GM12878 (cell line): ENCODE results near the gene TBC1D32. TPM values are rescaled to one million over a fixed set of nuclear protein-coding genes. Genes with fewer than 3 reads are reported as not detected.

Experiments
- ATAC-seq: fragments of 200-7000 bp; cut with Tn5 transposase; 3 replicates; pipeline ENCODE4 v1.9.1; 2020; ENCODE audit warnings: mild to moderate bottlenecking, moderate library complexity
- BruUV-seq: library from RNA; stranded (reverse); fragments of 400-500 nt; replicated peaks from 2 replicates; lab custom pipeline; 2021; lab: Mats Ljungman, UMichigan
- CTCF ChIA-PET: fragments of 300-600 bp; sonication (Branson Sonifier 250); formaldehyde crosslinking; extraction: SDS; loops from one replicate; lab custom pipeline; 2021; ENCODE audit warnings: inconsistent platforms; lab: Yijun Ruan, JAX
- POLR2A ChIA-PET: fragments of 350-600 bp; formaldehyde crosslinking; extraction: SDS; loops from one replicate; lab custom pipeline; 2021; ENCODE audit warnings: inconsistent platforms; lab: Charles Lee
- RAD21 ChIA-PET: fragments of 300-600 bp; sonication (Branson Sonifier 250); formaldehyde crosslinking; loops from one replicate; lab custom pipeline; 2023; ENCODE audit warnings: antibody characterized with exemption; ENCODE audit not compliant: unreplicated experiment; lab: Charles Lee
- SMC1A ChIA-PET: fragments of 300-600 bp; sonication (Branson Sonifier 250); formaldehyde crosslinking; loops from one replicate; lab custom pipeline; 2023; ENCODE audit not compliant: unreplicated experiment, uncharacterized antibody; lab: Charles Lee
- DNase-seq: peaks from one replicate; pipeline ENCODE4 v3.0.0-alpha.2; 2011; ENCODE audit warnings: low read depth, low spot score
- FAIRE-seq: peaks from 3 replicates; lab custom pipeline; 2011; peaks lifted over from hg19 to GRCh38; lab: Jason Lieb, UNC
- H2AFZ ChIP-seq: 2 replicates; pipeline ENCODE4 v1.6.0; 2011; ENCODE audit warnings: low read depth, low read length, control low read depth; ENCODE audit not compliant: control insufficient read depth
- H3K27ac ChIP-seq: 2 replicates; pipeline ENCODE4 v1.5.1; 2011; ENCODE audit warnings: control low read depth; ENCODE audit not compliant: control insufficient read depth, insufficient read depth
- H3K27me3 ChIP-seq, 2 experiments: replicated peaks in 1 of 2; 2 replicates each; pipeline versions ENCODE4 v1.6.0 to v1.6.1; 2011; ENCODE audit warnings: low read length in 1 of 2; ENCODE audit not compliant: control insufficient read depth in 2 of 2, insufficient read depth in 2 of 2
- H3K36me3 ChIP-seq, 2 experiments: 2 replicates each; pipeline ENCODE4 v1.5.1; 2011; ENCODE audit warnings: low read length in 1 of 2; ENCODE audit not compliant: control insufficient read depth in 2 of 2, insufficient read depth in 2 of 2
- H3K4me1 ChIP-seq: 2 replicates; pipeline ENCODE4 v1.6.1; 2011; ENCODE audit warnings: mild to moderate bottlenecking, low read length, moderate library complexity, mixed read lengths; ENCODE audit not compliant: control insufficient read depth, insufficient read depth
- H3K4me2 ChIP-seq: 2 replicates; pipeline ENCODE4 v1.6.0; 2011; ENCODE audit warnings: control low read depth; ENCODE audit not compliant: control insufficient read depth, insufficient read depth
- H3K4me3 ChIP-seq: fragments of 200-600 bp; sonication (generic); 2 replicates; pipeline ENCODE4 v1.5.1; 2016
- H3K79me2 ChIP-seq: 2 replicates; pipeline ENCODE4 v1.6.0; 2011; ENCODE audit warnings: low read length; ENCODE audit not compliant: control insufficient read depth, insufficient read depth
- H3K9ac ChIP-seq: 2 replicates; pipeline ENCODE4 v1.8.0; 2011; ENCODE audit warnings: low read length, control low read depth, mixed read lengths; ENCODE audit not compliant: control insufficient read depth, insufficient read depth
- H3K9me3 ChIP-seq: replicated peaks from 3 replicates; pipeline ENCODE4 v1.5.1; 2011; ENCODE audit warnings: mild to moderate bottlenecking, low read length; ENCODE audit not compliant: control insufficient read depth, insufficient read depth
- H4K20me1 ChIP-seq: 2 replicates; pipeline ENCODE4 v1.6.0; 2011; ENCODE audit not compliant: control insufficient read depth, insufficient read depth
- BCL11A ChIP-seq: IDR thresholded peaks from 2 replicates; pipeline ENCODE4 v1.6.1; 2011; ENCODE audit warnings: low read depth, low read length
- CBX5 ChIP-seq: sonication (generic); IDR thresholded peaks from 2 replicates; pipeline ENCODE4 v1.6.1; 2016; ENCODE audit warnings: low read depth, moderate library complexity, mild to moderate bottlenecking, inconsistent platforms
- ETV6 ChIP-seq, 2 experiments: fragments of 450-650 bp in 1 of 2; IDR thresholded peaks in 1 of 2; conservative IDR thresholded peaks in 1 of 2; 2 replicates each; pipeline ENCODE4 v1.6.1; 2014; ENCODE audit warnings: antibody characterized with exemption in 1 of 2, borderline replicate concordance in 1 of 2, low read depth in 1 of 2, mild to moderate bottlenecking in 1 of 2, moderate library complexity in 1 of 2
- KDM1A ChIP-seq: fragments of 200-600 bp; sonication (generic); IDR thresholded peaks from 2 replicates; pipeline ENCODE4 v1.6.1; 2016; ENCODE audit warnings: borderline replicate concordance
- PAX5 ChIP-seq: IDR thresholded peaks from 2 replicates; pipeline ENCODE4 v1.6.1; 2011; ENCODE audit warnings: low read depth, low read length, borderline replicate concordance
- RCOR1 ChIP-seq: conservative IDR thresholded peaks from 2 replicates; pipeline ENCODE4 v1.6.1; 2012; ENCODE audit warnings: low read depth, low read length, improper control_type of control experiment
- SMARCA5 ChIP-seq: fragments of 450-650 bp; IDR thresholded peaks from 2 replicates; pipeline ENCODE4 v1.6.1; 2017; ENCODE audit warnings: mild to moderate bottlenecking
- STAT3 ChIP-seq: IDR thresholded peaks from 2 replicates; pipeline ENCODE4 v1.6.1; 2011; ENCODE audit warnings: low read depth, low read length, improper control_type of control experiment
- ZNF274 ChIP-seq: IDR thresholded peaks from one replicate; pipeline ENCODE4 v1.8.0; 2011; ENCODE audit not compliant: insufficient read length, insufficient read depth
- WGBS: methylation state at CpG from one replicate; pipeline ENCODE4 v1.1.6; 2016; ENCODE audit warnings: low lambda C conversion rate; ENCODE audit not compliant: insufficient replicate concordance, insufficient coverage; ENCODE audit errors: missing lambda C conversion rate; 5-methylcytosine and 5-hydroxymethylcytosine counted together
- in situ Hi-C: fragments of 300-500 bp; cut with MboI; formaldehyde crosslinking; loops from 9 replicates; pipeline ENCODE4 v1.14.3; 2018; ENCODE audit warnings: mixed read lengths
- intact Hi-C: fragments of 100-400 bp; cut with micrococcal nuclease; formaldehyde crosslinking; loops from one replicate; pipeline ENCODE4 v1.14.2; 2022; ENCODE audit not compliant: unreplicated experiment
- polyA plus RNA-seq, 11 experiments: library from polyadenylated mRNA; depleted of rRNA in 4 of 11; unstranded in 6 of 11; stranded (reverse) in 5 of 11; fragments of >200 nt; fragmentation: Nextera tagmentation in 4 of 11; fragmentation: Illumina TruSeq in 1 of 11; extraction: Ambion mirVana in 4 of 11; extraction: Trizol in 1 of 11; gene quantifications; 1 replicate in 1 of 11; 2 replicates in 10 of 11; pipeline versions ENCODE4 v1.2.1 to v1.2.3, GENCODE V29; 2011 to 2016; ENCODE audit warnings: inconsistent platforms in 2 of 11, missing spikeins in 2 of 11, low read depth in 1 of 11
- total RNA-seq, 4 experiments: library from RNA; depleted of rRNA in 3 of 4; stranded (reverse); fragments of >200 nt in 3 of 4; fragmentation: Illumina TruSeq in 1 of 4; extraction: Trizol in 1 of 4; gene quantifications; 2 replicates each; pipeline versions ENCODE4 v1.2.1 to v1.2.3, GENCODE V29; 2013 to 2021
- TF ChIP-seq, protein P1 (sequence below): fragments of 450-650 bp; conservative IDR thresholded peaks from 2 replicates; pipeline ENCODE4 v1.6.1; 2017; ENCODE audit warnings: mild to moderate bottlenecking, moderate library complexity

Gene TBC1D32
- total and polyA plus RNA-seq, 10 of the 15 experiments (the other 5 are each of a cell fraction or from before 2014, with no cell fraction given) = 2.2 to 10.2 (median 4.1) TPM

DNA sequence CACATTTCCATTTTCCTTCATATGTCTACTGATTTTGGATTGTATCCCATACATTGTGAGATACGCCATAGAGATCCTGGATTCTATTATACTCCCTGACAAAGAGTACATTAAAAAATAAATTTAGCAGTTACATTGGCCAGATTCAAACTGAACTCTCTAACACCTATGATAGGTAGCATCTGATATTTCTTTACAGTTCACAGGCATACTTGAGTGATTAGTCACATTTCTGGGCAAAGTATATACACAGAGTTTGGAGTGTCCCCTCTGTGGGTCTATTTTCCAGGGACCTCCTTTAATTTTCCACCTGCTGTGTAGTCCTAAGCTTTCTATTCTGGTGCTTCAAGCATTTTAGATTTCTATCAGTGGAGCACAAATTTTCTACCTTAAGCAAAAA lies 96.4 kb downstream of the TBC1D32 start:
- H3K27me3 ChIP-seq = no peaks in the 10 kb centered on the region
- POLR2A ChIA-PET = no interaction called here
- no peaks in the 10 kb centered on the region for H3K79me2 ChIP-seq
- SMC1A ChIA-PET = no interaction called here
- DNase-seq = no peak
- 45% methylated on average over 1 of the region's 1 CpG for WGBS
- FAIRE-seq = no peak
- no peak overlapping the region for H3K4me3 ChIP-seq
- no peaks in the 10 kb centered on the region for H3K9me3 ChIP-seq
- H3K4me1 ChIP-seq = no peaks in the 10 kb centered on the region
- H3K36me3 ChIP-seq = peaks cover 0 to 3% of the 10 kb centered on the region in 2 experiments; a peak in 2 of 4 replicates
- H3K9ac ChIP-seq = no peak overlapping the region
- H3K4me2 ChIP-seq = no peak overlapping the region
- no peaks in the 10 kb centered on the region for H4K20me1 ChIP-seq
- TF ChIP-seq SMARCA5 (no peak), ETV6 (conservative IDR thresholded peaks at IDR 0.05 in 1 of 2, IDR thresholded peaks at IDR 0.05 in 1 of 2; ENCODE audit: borderline replicate concordance in 1 of 2, low read depth in 1 of 2) (no peak), PAX5 (no peak)
- TF ChIP-seq, protein P1, sequence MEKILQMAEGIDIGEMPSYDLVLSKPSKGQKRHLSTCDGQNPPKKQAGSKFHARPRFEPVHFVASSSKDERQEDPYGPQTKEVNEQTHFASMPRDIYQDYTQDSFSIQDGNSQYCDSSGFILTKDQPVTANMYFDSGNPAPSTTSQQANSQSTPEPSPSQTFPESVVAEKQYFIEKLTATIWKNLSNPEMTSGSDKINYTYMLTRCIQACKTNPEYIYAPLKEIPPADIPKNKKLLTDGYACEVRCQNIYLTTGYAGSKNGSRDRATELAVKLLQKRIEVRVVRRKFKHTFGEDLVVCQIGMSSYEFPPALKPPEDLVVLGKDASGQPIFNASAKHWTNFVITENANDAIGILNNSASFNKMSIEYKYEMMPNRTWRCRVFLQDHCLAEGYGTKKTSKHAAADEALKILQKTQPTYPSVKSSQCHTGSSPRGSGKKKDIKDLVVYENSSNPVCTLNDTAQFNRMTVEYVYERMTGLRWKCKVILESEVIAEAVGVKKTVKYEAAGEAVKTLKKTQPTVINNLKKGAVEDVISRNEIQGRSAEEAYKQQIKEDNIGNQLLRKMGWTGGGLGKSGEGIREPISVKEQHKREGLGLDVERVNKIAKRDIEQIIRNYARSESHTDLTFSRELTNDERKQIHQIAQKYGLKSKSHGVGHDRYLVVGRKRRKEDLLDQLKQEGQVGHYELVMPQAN = no peak
- H3K27ac ChIP-seq = no peak overlapping the region
- in situ Hi-C loops (no loop called here), intact Hi-C loops (loop anchor here (5.0 kb wide), 1 partner anchor 181 kb away; no protein-coding TSS in a partner anchor)
- no peak for ATAC-seq
- BruUV-seq = no TSS peak
- CTCF ChIA-PET = interaction anchor here (1.0 kb wide), 1 partner anchor 15 kb away, joined by 3 read pairs; no protein-coding TSS in a partner anchor
- RAD21 ChIA-PET = no interaction called here
- H2AFZ ChIP-seq = no peak overlapping the region

DNA sequence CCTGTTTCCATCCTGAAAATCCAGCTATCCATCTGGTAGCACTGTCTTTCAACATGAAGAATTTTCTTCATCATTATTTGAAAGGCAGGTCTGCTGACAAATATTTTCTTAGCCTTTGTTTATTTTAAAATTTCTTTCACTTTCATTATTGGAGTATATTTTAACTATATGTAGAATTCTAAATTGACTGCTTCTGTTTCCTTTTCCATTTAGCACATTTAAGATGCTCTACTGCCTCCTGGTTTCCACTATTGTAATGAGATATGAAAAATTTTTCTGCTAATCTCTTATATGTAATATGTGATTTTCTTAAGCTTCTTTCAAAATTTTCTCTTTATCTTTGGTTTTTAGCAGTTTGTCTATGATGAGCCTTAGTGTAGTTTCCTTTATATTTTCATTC lies 97.3 kb downstream of the TBC1D32 start:
- Histone ChIP-seq H3K4me2 (no peak overlapping the region), H2AFZ (no peak overlapping the region), H3K79me2 (no peaks in the 10 kb centered on the region), H3K27me3 (no peaks in the 10 kb centered on the region), H3K27ac (no peak overlapping the region), H3K9ac (no peak overlapping the region), H3K4me3 (no peak overlapping the region), H4K20me1 (no peaks in the 10 kb centered on the region), H3K9me3 (no peaks in the 10 kb centered on the region), H3K4me1 (no peaks in the 10 kb centered on the region), H3K36me3 (peaks cover 0 to 3% of the 10 kb centered on the region in 2 experiments; a peak in 2 of 4 replicates)
- POLR2A ChIA-PET = no interaction called here
- FAIRE-seq (no peak), ATAC-seq (no peak), DNase-seq (no peak)
- SMC1A ChIA-PET = interaction anchor here (1.0 to 1.8 kb wide), 3 partner anchors 10 to 47 kb away, joined by 4 to 5 read pairs (median 5); no protein-coding TSS in a partner anchor
- CTCF ChIA-PET = no interaction called here
- intact Hi-C loops = loop anchor here (5.0 kb wide), 1 partner anchor 180 kb away; no protein-coding TSS in a partner anchor
- in situ Hi-C loops = no loop called here
- BruUV-seq = no TSS peak
- RAD21 ChIA-PET = no interaction called here
- TF ChIP-seq STAT3 (no peak), ZNF274 (no peak), CBX5 (no peak), BCL11A (no peak), ETV6 (conservative IDR thresholded peaks at IDR 0.05 in 1 of 2, IDR thresholded peaks at IDR 0.05 in 1 of 2; ENCODE audit: borderline replicate concordance in 1 of 2, low read depth in 1 of 2) (no peak), RCOR1 (no peak), KDM1A (no peak)
